HG02840 (cell line): Measurements from ENCODE around the gene CHAF1B.

Source experiments
- ATAC-seq: cut with Tn5 transposase; IDR thresholded peaks from one replicate; pipeline ENCODE4 v1.9.1; 2021; ENCODE audit warnings: mild to moderate bottlenecking, moderate library complexity, moderate number of reproducible peaks; ENCODE audit not compliant: unreplicated experiment, low FRiP score

The CHAF1B gene

DNA sequence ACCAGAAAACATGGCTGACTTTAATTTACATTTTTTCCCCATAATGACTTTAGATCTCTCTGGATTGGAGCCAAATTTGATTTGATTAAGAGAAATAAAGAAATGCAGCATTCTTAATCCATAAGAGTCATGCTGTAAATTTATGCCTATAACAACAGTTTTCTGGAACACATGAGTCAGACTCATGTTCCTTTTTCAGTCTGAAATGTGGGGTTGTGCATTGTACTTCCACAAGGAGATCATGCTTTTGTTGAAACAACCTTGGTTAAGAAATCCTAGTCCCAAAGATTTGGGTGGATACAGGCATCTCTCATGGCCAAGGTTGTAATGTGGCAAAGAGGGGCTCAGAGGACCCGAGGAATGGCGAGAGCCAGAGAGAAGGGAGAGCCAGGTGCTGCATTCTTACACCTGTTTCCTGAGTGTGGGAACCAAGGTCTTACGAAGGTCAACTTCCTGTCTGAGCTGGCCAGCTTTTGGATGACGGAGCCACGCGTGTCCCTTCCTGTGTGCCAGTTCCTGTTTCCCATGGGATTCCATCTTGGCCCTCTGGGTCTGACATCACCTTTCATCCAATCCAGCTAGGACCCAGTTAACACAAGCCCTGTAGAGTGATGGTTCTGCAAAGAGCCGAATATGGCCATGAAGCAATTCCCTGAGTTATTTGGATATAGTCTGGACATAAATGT is 71.7 kb downstream of the CHAF1B start:
- ATAC-seq = no peak

DNA sequence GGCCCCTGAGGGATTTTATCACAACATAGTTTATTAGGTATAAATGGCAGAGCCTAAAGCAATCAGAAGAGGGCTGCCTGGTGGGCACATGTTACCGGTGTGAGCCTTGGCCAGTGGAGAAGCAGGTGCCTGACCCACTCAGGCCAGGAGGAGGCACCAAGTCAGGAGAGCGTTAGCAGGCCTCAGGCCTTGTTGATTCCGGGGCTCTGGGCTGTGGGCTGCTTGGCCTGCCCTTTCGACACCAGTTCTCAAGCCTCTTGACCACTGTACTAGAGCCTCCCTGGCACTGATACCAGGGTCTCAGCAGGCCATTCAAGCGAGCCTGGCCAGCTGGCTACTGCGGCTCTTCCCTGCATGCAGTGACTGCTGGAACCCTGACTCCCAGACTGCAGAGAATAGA is 73.9 kb downstream of the CHAF1B start:
- ATAC-seq = no peak

DNA sequence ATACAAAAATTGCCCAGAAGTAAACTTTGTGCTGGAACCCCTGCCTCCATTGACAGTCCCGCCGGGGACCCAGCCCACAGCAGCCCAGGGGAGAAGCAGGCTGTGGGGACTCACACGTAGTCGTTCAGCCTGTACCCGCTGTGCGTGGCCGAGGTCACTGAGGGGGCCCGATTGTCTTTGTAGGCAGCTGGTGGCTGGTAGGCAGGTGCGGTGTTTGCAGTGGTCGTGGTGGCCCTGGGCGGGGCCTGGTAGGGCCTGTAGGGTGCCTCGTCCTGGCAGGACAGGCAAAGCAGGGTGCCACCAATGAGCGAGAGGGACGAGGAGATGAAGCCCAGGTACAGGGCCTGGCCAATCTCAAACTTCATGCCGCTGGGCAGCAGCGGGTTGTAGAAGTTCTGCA is 75.7 kb downstream of the CHAF1B start:
- ATAC-seq = no peak

DNA sequence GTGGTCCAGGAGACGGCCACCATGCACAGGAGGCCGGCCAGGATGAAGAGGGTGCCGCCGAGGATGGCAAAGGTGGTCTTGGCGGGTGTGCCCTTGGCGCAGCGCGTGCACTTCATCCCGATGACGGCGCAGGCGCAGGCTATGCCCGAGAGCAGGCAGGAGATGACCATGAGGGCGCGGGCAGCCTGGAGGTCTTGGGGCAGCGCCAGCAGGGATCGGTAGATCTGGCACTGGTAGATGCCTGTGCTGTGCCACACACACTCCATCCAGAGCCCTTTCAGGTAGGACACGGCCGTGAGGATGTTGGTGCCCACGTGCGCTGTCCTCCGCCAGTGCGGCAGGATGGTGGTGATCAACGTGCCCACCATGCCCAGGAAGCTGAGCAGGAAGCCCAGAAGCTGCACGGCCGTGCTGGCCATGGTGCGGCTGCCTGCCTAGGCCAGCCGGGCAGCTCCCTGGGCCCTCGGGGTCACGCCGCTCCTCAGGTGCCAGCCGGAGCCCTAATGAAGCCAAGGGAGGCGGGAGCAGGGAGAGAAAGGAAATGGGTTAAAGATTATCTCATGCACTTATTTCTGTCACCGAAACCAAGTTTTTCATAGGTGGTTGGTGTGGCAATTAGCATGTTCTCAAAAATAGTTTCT is 76.2 kb downstream of the CHAF1B start:
- no peak for ATAC-seq

DNA sequence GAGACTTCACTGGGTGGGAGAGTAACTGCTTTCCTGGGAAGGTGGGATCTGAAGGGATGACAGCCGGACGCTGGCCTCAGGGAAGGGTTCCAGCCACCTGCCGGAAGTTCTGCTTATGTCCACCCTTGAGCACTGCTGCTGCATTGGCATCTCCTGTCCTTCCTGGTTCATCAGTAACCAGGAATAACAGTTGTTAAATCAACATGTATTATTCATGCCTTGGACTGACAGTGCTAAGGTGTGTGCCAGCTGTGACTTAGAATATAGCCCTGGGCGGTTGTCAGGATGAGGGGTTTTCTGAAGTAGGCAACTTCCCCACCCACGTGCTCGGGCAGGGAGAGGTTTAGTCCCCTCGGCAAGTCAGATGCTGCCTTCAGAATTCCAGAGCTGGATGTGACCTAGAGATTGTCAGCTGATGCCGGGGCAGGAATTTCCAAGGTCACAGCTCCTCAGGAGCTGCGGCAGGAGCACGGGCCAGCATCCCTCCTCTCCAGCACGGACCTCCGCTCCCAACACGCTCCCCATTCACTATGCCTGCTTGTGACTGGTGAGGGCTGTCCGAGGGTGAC is 76.8 kb downstream of the CHAF1B start:
- no peak for ATAC-seq

DNA sequence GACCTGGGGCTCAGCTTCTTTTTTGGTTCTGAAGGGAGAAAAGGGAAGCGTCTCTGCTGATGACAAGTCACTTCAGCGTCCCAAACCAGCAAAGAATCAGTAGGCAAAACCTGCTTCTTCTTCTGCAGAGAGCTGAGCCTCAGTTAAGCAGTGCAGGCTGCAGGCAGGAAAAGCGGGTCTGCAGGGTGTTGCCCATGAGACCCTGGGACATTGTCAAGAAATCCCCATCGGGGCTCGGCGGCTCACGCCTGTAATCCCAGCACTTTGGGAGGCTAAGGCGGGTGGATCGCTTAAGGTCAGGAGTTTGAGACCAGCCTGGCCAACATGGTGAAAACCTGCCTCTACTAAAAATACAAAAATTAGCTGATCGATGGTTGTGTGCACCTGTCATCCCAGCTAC is 78.0 kb downstream of the CHAF1B start:
- no peak for ATAC-seq

DNA sequence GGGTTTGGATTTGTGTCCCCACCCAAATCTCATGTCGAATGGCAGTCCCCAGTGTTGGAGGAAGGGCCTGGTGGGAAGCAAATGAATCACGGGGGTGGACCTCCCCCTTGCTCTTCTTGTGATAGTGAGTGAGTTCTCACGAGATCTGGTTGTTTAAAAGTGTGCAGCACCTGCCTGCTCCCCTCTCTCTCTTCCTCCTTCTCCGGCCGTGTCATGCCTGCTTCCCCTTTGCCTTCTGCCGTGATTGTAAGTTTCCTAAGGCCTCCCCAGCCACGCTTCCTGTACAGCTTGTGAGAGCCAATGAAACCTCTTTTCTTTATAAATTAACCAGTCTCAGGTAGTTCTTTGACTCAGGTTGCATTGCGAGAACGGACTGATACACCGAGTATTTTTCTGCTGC is 78.8 kb downstream of the CHAF1B start:
- ATAC-seq = no peak

DNA sequence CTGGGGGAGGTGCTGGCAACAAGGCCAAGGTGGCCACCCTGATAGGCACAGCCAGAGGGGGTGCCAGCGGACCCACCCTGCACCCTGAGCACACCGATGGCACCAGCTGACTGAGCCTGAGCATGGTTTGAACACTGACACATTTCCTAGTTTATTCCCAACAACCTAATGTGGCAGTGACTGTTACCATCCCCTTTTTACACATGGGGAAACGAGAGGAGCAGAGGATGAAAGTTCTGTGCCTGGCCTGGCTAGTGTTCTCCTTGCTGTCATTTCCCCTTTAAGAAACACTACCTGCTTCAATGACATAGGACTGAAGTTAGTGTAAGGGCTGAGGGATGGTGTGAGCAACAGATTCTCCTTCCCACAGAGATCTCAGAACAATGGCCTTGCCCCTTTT is 79.4 kb downstream of the CHAF1B start:
- no peak for ATAC-seq

DNA sequence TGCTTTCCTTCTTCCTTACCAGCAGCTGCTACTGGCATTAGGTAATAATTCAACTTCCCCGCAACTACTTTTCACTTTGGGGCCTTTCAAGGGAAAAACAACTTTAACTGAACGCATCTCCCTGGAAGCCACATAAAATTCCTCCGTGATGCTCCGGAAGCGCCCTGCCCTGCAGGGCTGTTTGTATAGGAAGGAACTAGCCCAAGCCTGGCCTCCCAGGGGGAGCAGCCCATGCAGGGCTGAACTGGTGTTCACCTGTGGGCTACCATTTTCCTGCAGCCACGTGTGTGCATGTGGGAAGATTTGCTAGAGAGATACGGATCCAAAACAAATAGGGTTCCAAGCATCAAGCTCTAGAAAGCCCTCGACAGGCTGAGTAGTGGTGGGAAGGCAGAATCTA is 80.3 kb downstream of the CHAF1B start:
- ATAC-seq = no peak

DNA sequence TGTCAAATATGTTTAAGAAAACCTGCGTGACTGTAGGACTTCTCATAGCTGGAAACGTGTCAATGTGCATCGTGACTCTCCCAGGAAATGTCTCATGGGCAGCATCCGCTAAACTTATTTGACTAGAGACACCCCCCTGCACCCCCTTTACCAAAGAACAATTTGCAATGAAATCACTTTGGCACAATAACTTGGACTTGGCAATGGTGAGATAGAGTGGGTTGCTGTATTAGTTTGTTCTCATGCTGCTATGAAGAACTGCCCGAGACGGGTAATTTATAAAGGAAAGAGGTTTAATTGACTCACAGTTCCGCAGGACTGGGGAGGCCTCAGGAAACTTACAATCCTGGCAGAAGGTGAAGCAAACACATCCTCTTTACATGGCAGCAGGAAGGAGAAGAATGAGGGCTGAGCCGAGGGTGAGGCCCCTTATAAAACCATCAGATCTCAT is 80.9 kb downstream of the CHAF1B start:
- no peak for ATAC-seq
